GM21515 (cell line): ENCODE results near the gene SLC25A34.

ENCODE experiments used
- ATAC-seq: cut with Tn5 transposase; IDR thresholded peaks from one replicate; pipeline ENCODE4 v1.9.1; 2021; ENCODE audit not compliant: unreplicated experiment

The SLC25A34 gene

GRCh38 chr1:15749399-15750291, 13.6 kb downstream of the SLC25A34 start:
- no peak for ATAC-seq

GRCh38 chr1:15750924-15751323, 14.9 kb downstream of the SLC25A34 start:
- no peak for ATAC-seq

- no peak for ATAC-seq
Observed at GRCh38 chr1:15751717-15752116, 15.7 kb downstream of the SLC25A34 start.

GRCh38 chr1:15753776-15754175, 17.7 kb downstream of the SLC25A34 start:
- ATAC-seq, result no peak

GRCh38 chr1:15755021-15755645, 19.1 kb downstream of the SLC25A34 start:
- no peak for ATAC-seq

GRCh38 chr1:15755646-15756040, 19.6 kb downstream of the SLC25A34 start:
- ATAC-seq, result no peak

- no peak for ATAC-seq
Observed at GRCh38 chr1:15756143-15757015, 20.3 kb downstream of the SLC25A34 start.

- ATAC-seq, result no peak
Observed at GRCh38 chr1:15757016-15757543, 21.0 kb downstream of the SLC25A34 start.

GRCh38 chr1:15757575-15758342, 21.7 kb downstream of the SLC25A34 start:
- ATAC-seq, result no peak

GRCh38 chr1:15758343-15758931, 22.4 kb downstream of the SLC25A34 start, which contains the start of gene FBLIM1:
FBLIM1 (plus strand) TSS chr1:15758795; CDS start chr1:15764984, 6,189 bp downstream.
- no peak for ATAC-seq

- no peak for ATAC-seq
Observed at GRCh38 chr1:15758953-15759661, 23.0 kb downstream of the SLC25A34 start.

GRCh38 chr1:15760520-15761211, 24.6 kb downstream of the SLC25A34 start:
- no peak for ATAC-seq

- no peak for ATAC-seq
Observed at GRCh38 chr1:15761366-15762128, 25.5 kb downstream of the SLC25A34 start.

GRCh38 chr1:15762546-15762945, 26.5 kb downstream of the SLC25A34 start:
- ATAC-seq, result no peak

- ATAC-seq, result no peak
Observed at GRCh38 chr1:15764269-15764764, 28.3 kb downstream of the SLC25A34 start.

- no peak for ATAC-seq
Observed at GRCh38 chr1:15764890-15765289, 28.8 kb downstream of the SLC25A34 start.

- ATAC-seq, result no peak
Observed at GRCh38 chr1:15765495-15766194, 29.6 kb downstream of the SLC25A34 start.
